NCI-H128 (cell line): ENCODE results near the gene IGF2.

ENCODE experiments used
- DNase-seq: peaks from one replicate; lab custom pipeline; 2025; ENCODE audit not compliant: unreplicated experiment; lab: John Stamatoyannopoulos, UW

IGF2 gene

DNA sequence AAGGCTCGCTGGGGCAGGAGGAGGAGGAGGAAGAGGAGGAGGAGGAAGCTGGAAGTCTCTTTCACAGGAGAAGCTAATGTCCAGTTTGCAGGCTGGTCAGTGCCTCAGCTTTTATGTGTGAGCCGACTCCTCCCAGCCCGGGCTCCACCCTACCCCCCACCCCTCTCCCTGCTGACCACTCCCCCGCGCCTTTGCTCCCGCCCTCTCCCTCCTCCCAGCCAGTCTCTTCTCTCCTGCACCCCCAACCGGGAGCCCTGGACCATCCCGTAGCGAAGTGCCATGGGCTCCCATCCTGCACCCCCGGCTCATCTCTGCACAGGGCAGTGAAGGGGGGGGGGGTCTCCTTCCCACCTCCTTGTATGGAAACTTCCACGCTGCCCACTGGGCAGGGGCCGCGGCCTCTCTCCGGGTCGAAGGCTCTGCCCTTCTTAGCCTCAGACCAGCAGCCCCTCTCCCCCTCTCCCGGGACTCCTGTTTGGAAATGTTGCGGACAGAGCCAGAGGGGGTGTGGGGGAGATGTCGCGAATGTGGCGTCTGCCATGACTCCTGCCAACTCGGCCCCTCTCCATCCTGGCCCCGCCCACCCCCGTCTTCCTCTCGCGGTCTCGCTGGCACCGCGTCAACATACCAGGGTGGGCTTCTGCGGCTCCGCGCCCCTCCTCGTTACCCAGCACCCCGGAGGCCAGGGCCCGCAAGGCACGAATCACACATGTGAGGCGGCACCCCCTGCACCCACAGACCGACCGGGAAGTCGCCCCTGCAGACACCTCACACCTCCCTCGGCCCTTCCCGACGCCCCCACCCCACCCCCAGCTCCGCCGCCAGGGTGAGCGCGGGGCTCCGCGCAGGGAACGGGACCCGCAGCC, 1.8 kb downstream of the IGF2 start:
- no peak for DNase-seq

DNA sequence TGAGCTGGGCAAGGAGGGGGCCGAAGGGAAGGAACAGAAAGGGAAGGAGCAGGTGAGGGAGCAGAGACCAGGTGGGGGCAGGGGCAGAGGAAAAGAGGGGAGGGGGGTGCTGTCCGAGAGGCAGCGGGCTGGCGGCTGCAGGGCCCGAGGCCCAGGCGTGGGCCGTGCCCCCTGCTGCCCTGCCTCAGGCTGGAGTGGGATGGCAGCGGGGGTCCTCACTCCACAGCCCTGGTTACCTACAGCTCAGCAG, 2.3 kb downstream of the IGF2 start:
- no peak for DNase-seq

DNA sequence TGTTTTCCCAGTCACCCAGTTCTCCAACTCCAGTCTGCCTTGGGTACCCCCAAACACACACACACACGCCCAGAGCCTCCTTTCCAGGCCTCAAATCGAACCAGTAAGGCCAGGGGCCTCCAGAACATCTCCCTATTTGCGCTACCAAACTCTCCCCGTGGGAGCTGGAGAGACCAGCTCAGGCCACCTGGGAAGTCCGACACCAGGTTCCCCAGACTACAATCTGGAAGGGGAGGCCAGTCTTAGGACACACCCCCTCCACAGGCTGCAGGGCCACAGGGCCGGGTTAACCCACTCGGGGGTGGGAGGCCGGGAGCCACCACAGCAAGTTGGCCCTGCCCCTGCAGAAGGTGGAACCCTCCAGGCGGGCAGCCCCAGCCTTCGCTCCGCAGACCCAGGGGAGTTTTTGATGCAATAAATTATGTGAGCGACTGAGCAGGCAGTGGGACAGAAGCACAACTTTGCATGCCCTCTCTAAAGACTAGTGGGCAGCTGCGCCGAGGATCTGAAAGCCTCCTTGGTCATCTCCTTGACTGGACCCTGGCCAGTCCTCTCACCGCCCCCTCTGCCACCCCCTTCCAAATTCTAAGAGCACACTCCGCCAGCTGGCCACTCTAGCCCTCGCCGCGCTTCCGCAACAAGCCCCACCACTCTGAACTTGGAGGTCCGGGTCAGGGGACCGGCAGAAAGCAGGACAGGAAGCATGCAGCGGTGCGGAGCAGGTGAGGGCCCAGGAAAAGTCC, 2.8 kb downstream of the IGF2 start:
- no peak for DNase-seq

DNA sequence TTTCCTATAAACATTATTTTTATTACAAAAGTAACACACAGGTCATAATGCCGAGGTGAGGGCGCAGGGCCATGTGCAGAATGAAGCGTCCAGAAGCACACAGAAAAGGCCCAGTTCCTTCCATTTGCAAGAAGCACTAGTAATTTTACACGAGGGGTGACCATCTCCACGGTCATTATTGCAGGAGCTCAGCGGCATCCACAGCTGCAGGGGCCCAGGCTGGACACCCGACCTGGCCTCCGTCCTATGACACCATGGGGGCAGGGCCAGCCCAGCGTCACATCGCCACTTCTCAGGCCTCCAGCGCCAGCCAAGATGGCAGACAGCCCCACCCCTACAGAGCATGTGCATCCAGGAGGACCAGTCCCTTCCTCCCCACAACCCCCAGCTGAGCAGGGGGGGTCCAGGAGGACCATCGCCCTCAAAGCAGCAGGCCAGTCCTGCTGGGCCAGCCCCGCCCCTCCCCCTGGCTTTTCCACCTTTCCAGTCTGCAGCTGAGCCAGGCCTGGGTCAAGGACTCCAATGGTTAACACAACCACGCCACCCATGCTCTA, 3.5 kb downstream of the IGF2 start:
- DNase-seq, result no peak

DNA sequence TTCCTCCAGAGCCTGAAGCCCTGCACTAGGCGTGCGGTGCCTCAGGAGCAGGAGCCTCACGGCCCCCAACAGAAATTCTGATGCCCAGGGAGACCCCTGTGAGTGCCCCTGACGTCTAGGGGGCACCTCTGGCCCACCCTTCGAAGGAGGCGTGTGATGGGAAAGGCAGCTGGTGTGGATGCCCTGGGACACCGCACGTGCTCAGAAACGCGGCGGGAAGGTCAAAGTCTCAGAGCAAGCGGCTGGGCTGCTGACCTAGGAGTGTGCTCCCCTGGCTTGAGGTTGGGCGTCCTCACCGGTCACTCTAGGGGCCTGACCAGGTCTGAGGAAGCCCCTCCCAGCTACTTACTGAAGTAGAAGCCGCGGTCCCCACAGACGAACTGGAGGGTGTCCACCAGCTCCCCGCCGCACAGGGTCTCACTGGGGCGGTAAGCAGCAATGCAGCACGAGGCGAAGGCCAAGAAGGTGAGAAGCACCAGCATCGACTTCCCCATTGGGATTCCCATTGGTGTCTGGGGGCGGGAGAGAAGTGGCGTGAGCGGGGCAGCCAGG, 4.1 kb downstream of the IGF2 start:
- DNase-seq, result no peak

DNA sequence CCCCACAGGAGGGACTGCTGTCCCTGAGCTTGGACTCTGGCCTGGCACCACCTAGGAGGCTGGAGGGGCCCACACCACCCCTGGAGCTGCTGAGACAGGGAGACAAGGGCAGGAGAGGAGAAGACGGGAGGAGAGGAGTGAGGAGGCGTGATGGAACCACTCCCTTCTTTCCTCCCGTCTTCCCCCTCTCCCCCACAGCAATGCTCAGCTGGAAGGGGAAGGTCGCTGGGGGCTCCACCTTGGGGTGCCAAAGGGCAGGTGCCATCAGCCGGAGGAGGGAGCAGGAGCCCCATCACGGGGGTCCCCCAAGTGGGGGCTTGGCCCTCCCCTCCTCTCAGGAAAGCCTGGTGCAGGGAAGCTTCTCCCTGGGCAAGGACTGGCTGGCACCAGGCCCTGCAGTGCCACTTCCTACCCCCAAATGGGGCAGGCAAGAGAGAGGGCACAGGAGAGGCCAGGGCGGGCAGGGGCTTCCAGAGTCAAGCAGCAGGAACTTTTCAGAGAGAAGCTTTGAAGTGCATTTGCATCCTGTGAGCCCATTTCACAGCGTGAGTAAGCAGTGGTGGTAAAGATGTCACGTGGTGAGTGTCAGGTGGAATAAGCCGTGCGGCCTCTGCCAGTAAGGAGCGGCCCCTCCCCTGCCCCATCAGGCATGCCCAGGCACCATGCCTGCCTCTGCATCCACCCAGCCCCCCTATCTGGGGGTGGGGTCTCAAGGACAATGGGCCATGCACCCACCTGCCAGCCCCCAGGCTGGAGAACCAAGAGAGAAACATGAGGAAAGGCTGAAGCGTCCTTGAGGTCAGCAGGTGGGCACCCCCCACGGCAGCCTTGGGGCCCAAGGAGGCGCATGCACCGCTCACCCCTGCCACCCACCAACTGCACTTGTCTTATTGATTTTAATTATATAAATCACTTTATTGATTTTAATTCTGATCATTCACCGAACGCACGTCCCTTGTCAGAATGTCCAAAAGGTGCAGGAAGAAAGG, 4.9 kb downstream of the IGF2 start:
- DNase-seq, result no peak

DNA sequence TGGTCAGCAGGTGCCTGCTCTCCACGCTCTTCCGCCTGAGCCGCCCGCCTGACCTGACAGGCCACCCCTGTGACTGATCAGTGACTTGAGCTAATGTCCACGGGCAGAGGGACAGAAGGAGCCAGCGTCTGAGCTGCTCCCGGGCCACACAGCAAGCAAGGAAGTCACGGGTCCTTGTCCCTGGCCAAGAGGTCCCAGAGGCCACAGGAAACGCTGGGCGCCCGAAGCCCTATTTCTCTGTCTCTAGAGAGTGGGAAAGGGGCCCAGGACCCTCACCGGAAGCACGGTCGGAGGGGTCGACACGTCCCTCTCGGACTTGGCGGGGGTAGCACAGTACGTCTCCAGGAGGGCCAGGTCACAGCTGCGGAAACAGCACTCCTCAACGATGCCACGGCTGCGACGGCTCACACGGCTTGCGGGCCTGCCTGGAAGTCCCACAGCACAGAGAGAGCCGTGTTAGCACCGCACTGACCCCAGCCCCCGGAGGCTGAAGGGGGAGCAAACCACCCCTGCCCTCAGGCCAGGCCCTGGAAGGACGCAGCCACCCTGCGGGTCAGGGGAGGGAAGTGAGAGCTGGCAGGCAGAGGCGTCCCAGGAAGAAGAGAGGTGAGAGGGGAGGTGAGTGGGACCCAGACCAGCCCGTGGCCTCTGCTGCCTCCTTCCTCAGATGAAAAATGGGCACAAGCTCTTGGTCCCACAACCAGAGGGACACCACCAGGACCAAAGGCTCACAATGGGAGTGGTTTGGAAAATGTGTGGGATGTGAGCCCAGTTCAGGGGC, 5.8 kb downstream of the IGF2 start:
- DNase-seq, result no peak

DNA sequence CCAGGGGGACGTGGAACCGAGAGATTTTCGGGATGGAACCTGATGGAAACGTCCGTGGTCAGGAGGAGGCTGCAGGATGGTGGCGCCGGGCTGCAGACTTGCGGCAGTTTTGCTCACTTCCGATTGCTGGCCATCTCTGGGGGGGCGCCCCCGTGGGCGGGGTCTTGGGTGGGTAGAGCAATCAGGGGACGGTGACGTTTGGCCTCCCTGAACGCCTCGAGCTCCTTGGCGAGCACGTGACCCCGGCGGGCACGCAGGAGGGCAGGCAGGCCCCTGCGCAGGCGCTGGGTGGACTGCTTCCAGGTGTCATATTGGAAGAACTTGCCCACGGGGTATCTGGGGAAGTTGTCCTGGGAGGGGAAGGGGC, 6.3 kb downstream of the IGF2 start:
- no peak for DNase-seq

DNA sequence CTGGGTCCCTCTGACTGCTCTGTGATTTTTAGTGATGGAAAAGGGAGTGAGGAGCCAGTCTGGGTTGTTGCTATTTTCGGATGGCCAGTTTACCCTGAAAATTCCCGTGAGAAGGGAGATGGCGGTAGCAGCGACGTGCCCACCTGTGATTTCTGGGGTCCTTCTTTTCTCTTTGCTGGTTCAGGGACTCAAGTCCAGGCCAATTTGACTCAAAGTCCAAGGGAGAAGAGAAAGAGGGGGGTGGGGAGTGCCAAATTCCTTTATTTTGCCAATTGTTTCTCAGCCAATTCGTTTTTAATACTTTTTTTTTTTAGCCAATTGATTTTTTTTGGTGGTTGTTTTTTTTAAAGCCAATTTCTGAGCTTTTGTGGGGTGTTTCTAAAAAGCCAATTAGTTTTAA, 6.9 kb downstream of the IGF2 start:
- no peak for DNase-seq

DNA sequence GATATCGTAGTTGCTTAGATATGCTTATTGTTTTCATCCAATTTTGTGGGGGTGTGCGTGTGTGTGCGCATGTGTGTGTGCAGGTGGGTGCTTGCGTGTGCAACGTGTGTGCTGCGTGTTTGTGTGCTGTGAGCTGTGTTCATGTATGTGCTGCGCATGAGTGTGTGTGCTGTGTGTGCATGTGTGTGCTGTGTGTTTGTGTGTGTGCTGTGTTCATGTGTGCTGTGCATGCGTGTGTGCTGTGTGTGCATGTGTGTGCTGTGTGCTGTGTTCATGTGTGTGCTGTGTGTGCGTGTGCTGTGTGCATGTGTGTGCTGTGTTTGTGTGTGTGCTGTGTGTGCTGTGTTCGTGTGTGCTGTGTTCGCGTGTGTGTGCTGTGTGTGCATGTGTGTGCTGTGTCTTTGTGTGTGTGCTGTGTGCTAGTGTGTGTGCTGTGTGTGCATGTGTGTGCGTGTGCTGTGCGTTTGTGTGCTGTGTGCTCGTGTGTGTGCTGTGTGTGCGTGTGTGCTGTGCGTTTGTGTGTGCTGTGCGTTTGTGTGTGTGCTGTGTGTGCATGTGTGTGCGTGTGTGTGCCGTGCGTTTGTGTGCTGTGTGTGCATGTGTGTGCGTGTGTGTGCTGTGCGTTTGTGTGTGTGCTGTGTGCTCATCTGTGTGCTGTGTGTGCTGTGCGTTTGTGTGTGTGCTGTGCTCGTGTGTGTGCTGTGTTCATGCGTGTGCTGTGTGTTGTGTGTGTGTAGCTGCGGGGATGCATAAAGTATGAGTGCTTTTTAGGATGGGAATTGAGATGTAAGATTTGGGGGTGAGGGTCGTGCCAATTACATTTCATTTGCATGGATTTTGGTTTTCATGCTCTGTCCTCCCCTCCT, 7.6 kb downstream of the IGF2 start:
- DNase-seq, result no peak

DNA sequence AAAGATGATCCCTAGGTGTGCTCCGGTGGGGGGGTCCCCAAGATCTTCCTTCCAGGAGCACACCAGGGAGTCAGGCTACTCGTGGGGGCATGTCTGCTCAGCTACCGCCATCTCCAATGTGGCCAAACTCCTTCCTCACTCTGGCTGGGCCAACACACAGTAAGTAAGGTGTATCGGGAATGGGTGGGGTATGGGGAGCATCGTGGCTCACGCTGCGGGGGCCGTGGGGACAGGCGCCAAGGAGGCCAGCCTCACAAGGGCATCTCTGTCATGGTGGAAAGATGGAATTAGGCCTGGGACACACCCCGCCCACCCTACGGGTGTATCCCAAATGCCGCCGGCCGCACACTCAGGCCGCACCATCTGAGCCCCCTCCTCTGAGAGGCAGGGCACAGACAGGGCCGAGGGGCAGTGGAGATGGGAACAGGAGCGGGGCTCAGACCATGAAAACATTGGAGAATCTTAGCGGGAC, 8.3 kb downstream of the IGF2 start:
- no peak for DNase-seq

DNA sequence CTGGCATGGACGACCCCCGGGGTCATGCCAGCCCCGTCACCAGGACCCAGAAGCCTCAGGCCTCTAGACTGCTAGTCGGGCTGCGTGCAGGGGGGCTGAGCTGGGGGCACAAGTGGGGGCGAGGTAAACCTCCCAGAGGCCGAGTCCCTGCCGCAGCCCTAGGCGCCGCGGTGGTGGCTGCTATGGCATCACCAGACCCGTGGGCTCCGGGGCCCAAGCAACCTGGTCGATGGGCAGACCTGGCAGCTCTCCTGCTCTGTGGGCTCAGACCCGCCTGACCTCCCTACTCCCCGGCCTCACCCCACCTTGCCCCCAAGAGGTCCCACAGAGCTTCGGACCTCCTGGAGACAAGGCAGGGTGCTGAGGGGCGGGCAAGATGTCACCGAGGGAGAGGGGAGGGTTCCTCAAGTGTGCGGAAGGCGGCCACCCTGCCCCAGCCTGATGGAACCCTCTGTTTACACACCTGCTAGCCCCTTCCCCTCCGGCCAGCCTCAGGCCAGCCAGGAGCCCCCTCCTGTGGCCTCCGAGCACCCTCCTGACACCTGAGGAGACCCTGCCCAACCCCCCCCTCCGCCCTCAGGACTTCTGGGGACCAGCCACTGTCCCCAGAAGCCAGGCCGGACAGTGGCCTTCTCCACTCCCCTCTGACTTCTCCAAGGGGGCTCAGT, 9.4 kb downstream of the IGF2 start:
- DNase-seq, result no peak

DNA sequence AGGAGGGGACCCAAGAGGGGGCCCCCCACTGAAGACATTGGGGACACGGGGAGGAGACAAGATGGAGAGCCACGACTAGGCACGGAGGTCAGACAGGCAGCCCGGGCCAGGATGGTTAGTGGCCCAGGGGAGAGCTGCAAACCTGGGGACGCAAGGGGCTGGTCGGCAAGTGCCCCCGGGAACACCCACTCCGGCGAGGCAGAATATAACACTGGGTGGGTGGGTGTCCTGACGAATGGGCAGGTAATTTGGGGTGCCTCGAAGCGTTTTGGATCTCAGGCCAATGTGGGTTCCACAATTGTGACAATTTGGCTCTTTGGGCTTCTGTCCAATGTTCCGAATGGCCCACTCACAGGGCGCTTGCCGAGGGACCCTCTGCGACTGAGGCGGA, 9.9 kb downstream of the IGF2 start:
- DNase-seq, result no peak

DNA sequence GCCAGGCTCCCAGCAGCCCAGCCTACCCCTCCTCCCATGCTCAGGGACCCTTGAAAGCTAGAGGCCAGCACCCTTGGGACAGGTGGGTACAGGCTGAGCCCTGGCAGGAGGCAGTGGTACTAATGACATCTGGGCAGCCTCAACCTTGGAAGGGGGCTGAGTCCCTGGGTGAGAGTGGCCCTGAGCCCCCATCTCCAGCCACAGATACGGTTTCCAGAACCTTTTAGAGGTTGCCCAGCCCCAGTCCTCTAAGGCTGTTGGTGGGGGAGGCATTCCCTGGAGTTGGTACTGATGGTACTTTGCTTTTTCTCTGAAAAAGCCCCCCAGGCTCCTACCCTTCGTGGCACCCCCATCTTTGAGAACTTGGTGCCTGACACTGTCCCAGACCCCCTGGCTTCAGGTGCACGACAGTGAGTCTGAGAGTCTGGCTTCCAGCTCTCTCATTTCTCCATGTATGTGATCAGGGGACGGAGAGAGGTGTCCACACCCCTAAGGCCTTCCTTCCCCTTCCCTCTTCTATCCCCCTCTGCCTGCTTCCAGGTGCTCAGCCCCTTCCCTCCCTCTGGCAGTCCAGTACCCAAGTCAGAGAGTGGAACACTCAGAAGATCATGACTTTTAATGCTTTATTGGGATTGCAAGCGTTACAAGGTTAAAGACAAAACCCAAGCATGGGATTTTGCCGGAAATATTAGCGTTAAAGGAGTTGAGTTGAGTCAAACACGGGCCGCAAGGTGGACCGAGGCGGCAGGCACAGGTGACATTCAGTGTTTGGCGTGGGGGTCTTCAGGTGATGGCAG, 10.5 kb downstream of the IGF2 start:
- no peak for DNase-seq

DNA sequence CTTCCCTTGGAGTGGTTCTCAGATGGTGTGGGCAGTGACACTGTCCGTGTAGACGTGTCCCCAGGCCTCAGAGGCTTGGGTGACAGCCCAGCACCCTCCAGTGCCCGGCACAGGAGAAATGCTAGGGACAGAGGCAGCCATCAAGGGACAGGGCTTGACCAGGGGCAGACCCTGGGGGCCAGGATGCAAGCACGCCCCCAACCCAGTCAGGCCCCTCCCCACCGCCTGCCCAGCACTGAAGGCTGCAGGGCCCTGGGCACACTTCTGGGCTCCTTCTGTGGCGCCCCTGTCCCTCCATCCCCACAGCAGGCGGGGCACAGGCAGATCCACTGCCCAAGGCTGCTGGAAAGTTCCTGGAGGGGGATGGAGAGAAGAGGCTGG, 11.1 kb downstream of the IGF2 start:
- no peak for DNase-seq

DNA sequence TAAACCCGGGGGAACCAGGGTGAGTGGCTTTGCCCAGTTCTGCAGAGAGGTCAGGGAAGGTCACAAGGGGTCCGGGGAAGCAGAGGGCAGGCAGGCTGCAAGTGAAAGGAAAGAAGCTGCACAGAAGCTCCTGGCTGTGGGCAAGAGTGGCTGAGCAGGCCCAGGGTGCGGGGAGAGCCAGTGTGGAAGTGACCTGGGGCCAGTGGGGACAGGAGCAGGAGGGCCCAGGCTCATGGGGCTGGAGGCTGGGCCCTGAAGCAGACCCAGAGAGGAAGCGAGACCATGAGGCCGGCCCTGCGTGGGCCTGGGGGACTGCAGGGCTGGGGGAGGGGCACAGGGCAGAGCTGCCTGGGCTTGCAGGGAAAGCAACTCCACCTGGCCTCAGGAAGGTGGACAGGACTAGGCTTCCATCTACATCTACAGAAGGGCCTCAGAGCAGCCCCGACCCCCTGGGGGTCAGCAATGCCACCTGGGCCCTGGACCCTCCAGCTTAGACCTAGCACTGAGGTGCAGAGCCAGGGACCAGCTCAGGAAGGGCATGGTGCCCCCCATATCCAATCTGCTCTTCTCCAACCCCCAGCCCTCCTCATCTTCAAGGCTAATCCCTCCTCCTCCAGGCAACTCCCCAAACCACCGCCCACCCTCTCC, 11.6 kb downstream of the IGF2 start:
- DNase-seq, result no peak

DNA sequence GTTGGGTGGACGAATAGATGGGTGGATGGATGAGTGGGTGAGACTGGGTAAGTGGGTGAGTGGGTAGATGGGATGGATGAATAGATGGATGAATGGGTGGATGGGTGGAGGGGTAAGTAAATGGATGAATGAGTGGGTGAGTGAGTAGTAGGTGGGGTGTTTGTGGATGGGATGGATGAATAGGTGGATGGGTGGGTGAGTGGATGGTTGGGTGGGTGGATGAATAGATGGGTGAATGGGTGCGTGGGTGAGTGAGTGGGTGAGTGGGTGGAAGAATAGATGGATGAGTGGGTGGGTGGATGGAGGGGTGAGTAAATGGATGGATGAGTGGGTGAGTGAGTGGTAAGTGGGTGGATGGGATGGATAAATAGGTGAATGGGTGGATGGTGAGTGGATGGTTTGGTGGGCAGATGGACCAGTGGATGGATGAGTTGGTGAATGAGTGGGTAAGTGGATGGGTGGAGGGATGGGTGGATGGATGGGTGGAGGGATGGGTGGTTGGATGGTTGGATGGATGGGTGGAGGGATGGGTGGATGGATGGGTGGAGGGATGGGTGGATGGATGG, 12.6 kb downstream of the IGF2 start:
- no peak for DNase-seq
